Muscle of back (tissue), 11 donors: ENCODE measurements around the gene FIGNL2. TPM values are rescaled to one million over a fixed set of nuclear protein-coding genes. Genes with fewer than 3 reads are reported as not detected.
A peak's percentile ranks its signal among the peaks of the same experiment; 100 is the strongest.
"Not testable (repeated sequence)": the region's sequence is repeated elsewhere in the genome, so short reads cannot be mapped to it uniquely, and the experiment has no call there.

Experiments
- DNase-seq, 3 donors: peaks; one replicate each; pipeline versions ENCODE4 v3.0.0 to v3.0.0-alpha.2; 2013
- polyA plus RNA-seq, 10 donors: library from polyadenylated mRNA; unstranded; fragments of 120-200 nt; gene quantifications; one replicate each; pipeline ENCODE4 v1.2.1, GENCODE V29; 2013; ENCODE audit not compliant: insufficient read length in 10 of 10

The FIGNL2 gene
- polyA plus RNA-seq, 10 donors, result 0.41 to 1.4 (median 0.86) TPM

- no peak for DNase-seq
Measured at GRCh38 chr12:51818086-51818485, 30.4 kb downstream of the FIGNL2 start.

- DNase-seq, result no peak
Measured at GRCh38 chr12:51817027-51817953, 31.2 kb downstream of the FIGNL2 start.

GRCh38 chr12:51815571-51815970, 32.9 kb downstream of the FIGNL2 start:
- no peak for DNase-seq

GRCh38 chr12:51814311-51815088, 34.0 kb downstream of the FIGNL2 start:
- peak; percentile 60 to 91 (median 87) for DNase-seq

GRCh38 chr12:51813931-51814310, 34.6 kb downstream of the FIGNL2 start:
- DNase-seq, result no peak

- no peak for DNase-seq
Measured at GRCh38 chr12:51812871-51813270, 35.6 kb downstream of the FIGNL2 start.

GRCh38 chr12:51811203-51812202, 37.0 kb downstream of the FIGNL2 start:
- DNase-seq, result no peak

- peak in 1 of 3 donors; percentile 13 for DNase-seq
Measured at GRCh38 chr12:51809193-51809592, 39.3 kb downstream of the FIGNL2 start.

GRCh38 chr12:51806896-51807295, 41.6 kb downstream of the FIGNL2 start:
- DNase-seq, result no peak

- no peak for DNase-seq
Measured at GRCh38 chr12:51801027-51801426, 47.5 kb downstream of the FIGNL2 start.

- no peak for DNase-seq
Measured at GRCh38 chr12:51798501-51798900, 50.0 kb downstream of the FIGNL2 start.

GRCh38 chr12:51798051-51798450, 50.5 kb downstream of the FIGNL2 start:
- not testable (repeated sequence) for DNase-seq

GRCh38 chr12:51797301-51797700, 51.2 kb downstream of the FIGNL2 start:
- no peak for DNase-seq

GRCh38 chr12:51793201-51793600, 55.3 kb downstream of the FIGNL2 start:
- DNase-seq, result no peak

- DNase-seq, result no peak
Measured at GRCh38 chr12:51792417-51792816, 56.1 kb downstream of the FIGNL2 start.

GRCh38 chr12:51788876-51789275, 59.6 kb downstream of the FIGNL2 start:
- peak in 1 of 3 donors; percentile 47 for DNase-seq

GRCh38 chr12:51785906-51786305, 62.6 kb downstream of the FIGNL2 start:
- peak in 1 of 3 donors; percentile 11 for DNase-seq

- no peak for DNase-seq
Measured at GRCh38 chr12:51784688-51785087, 63.8 kb downstream of the FIGNL2 start.

- DNase-seq, result no peak
Measured at GRCh38 chr12:51779876-51780275, 68.6 kb downstream of the FIGNL2 start.

- no peak for DNase-seq
Measured at GRCh38 chr12:51777973-51778372, 70.5 kb downstream of the FIGNL2 start.

GRCh38 chr12:51777457-51777856, 71.1 kb downstream of the FIGNL2 start:
- no peak for DNase-seq

- DNase-seq, result no peak
Measured at GRCh38 chr12:51774933-51775332, 73.6 kb downstream of the FIGNL2 start.
